ENCODE data around the gene LCLAT1.

The LCLAT1 gene

GRCh38 chr2:30688956-30689401 is 241.9 kb downstream of the LCLAT1 start:
- Histone ChIP-seq H3K27ac (ENCODE audit: insufficient read depth in 1 of 2, low read depth in 1 of 2, low read length in 2 of 2, poor library complexity in 1 of 2, severe bottlenecking in 2 of 2) (no peak overlapping the region), H3K9me3 (ENCODE audit: control extremely low read depth in 1 of 5, control insufficient read depth in 4 of 5, insufficient read depth in 2 of 5, low read depth in 1 of 5, low read length in 4 of 5) (no peaks in the 10 kb centered on the region), H3K4me3 (ENCODE audit: control insufficient read depth in 1 of 7, extremely low read depth in 1 of 7, insufficient read depth in 4 of 7, low read depth in 2 of 7, low read length in 6 of 7) (no peak overlapping the region), H3K36me3 (ENCODE audit: control insufficient read depth in 4 of 4, insufficient read depth in 4 of 4, low read length in 3 of 4) (no peaks in the 10 kb centered on the region), H3K27me3 (replicated peaks in 2 of 5; ENCODE audit: control insufficient read depth in 4 of 5, insufficient read depth in 5 of 5, low read length in 4 of 5) (no peaks in the 10 kb centered on the region), H3K4me1 (ENCODE audit: control extremely low read depth in 1 of 4, control insufficient read depth in 4 of 4, insufficient read depth in 4 of 4, low read length in 3 of 4) (no peaks in the 10 kb centered on the region)
- WGBS (ENCODE audit: insufficient coverage): 100% methylated on average over 4 of the region's 4 CpGs
- DNase-seq: no peak
- POLR2A ChIA-PET: no interaction called here
- CTCF ChIA-PET: interaction anchor here (0.6 to 1.8 kb wide), 3 partner anchors 21 to 600 kb away, joined by 3 to 4 read pairs (median 3); no protein-coding TSS in a partner anchor

DNA sequence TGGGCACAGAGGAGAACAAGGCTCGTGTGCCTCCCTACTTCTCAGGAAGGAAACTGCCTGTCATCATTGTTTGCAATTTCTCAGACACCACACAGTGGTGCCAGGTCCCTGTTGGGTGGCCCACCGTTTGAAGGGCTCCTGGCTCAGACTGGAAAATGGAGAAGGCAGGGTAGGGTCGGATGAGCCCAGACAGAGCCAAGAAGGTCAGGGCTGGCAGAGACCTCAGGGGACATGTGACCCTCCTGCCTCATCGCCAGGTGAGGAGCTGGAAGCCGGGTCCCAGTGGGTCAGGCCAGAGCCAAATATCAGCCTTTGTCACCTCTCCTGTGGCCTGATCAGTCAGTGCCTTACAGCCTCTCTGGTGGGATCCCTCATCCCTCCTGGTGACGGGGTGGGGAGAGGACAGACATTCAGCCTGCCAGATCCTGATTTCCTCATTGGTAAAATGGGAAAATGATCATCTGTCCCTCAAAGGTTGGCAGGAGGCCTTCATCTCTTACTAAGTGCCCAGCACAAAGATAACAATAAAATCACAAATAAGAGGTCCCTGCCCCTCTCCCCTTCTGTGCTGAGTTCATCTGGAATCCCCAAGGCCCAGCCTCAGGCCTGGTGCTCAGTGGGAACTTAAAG is 242.6 kb downstream of the LCLAT1 start:
- H3K9me3 ChIP-seq (ENCODE audit: control extremely low read depth in 1 of 5, control insufficient read depth in 4 of 5, insufficient read depth in 2 of 5, low read depth in 1 of 5, low read length in 4 of 5): no peaks in the 10 kb centered on the region
- no peaks in the 10 kb centered on the region for H3K27me3 ChIP-seq (replicated peaks in 2 of 5; ENCODE audit: control insufficient read depth in 4 of 5, insufficient read depth in 5 of 5, low read length in 4 of 5)
- WGBS (ENCODE audit: insufficient coverage): 64% methylated on average over 5 of the region's 6 CpGs
- DNase-seq: no peak
- no peaks in the 10 kb centered on the region for H3K4me1 ChIP-seq (ENCODE audit: control extremely low read depth in 1 of 4, control insufficient read depth in 4 of 4, insufficient read depth in 4 of 4, low read length in 3 of 4)
- no peak overlapping the region for H3K27ac ChIP-seq (ENCODE audit: insufficient read depth in 1 of 2, low read depth in 1 of 2, low read length in 2 of 2, poor library complexity in 1 of 2, severe bottlenecking in 2 of 2)
- no peaks in the 10 kb centered on the region for H3K36me3 ChIP-seq (ENCODE audit: control insufficient read depth in 4 of 4, insufficient read depth in 4 of 4, low read length in 3 of 4)
- H3K4me3 ChIP-seq (ENCODE audit: control insufficient read depth in 1 of 7, extremely low read depth in 1 of 7, insufficient read depth in 4 of 7, low read depth in 2 of 7, low read length in 6 of 7): no peak overlapping the region
- ChIA-PET CTCF (interaction anchor here (1.8 kb wide), 1 partner anchor 601 kb away, joined by 4 read pairs; no protein-coding TSS in a partner anchor), POLR2A (no interaction called here)

GRCh38 chr2:30690126-30690561 is 243.1 kb downstream of the LCLAT1 start:
- Histone ChIP-seq H3K4me1 (ENCODE audit: control extremely low read depth in 1 of 4, control insufficient read depth in 4 of 4, insufficient read depth in 4 of 4, low read length in 3 of 4) (no peaks in the 10 kb centered on the region), H3K9me3 (ENCODE audit: control extremely low read depth in 1 of 5, control insufficient read depth in 4 of 5, insufficient read depth in 2 of 5, low read depth in 1 of 5, low read length in 4 of 5) (no peaks in the 10 kb centered on the region), H3K36me3 (ENCODE audit: control insufficient read depth in 4 of 4, insufficient read depth in 4 of 4, low read length in 3 of 4) (no peaks in the 10 kb centered on the region), H3K27me3 (replicated peaks in 2 of 5; ENCODE audit: control insufficient read depth in 4 of 5, insufficient read depth in 5 of 5, low read length in 4 of 5) (no peaks in the 10 kb centered on the region), H3K27ac (ENCODE audit: insufficient read depth in 1 of 2, low read depth in 1 of 2, low read length in 2 of 2, poor library complexity in 1 of 2, severe bottlenecking in 2 of 2) (no peak overlapping the region), H3K4me3 (ENCODE audit: control insufficient read depth in 1 of 7, extremely low read depth in 1 of 7, insufficient read depth in 4 of 7, low read depth in 2 of 7, low read length in 6 of 7) (no peak overlapping the region)
- no peak for DNase-seq
- WGBS (ENCODE audit: insufficient coverage): 96% methylated on average over 4 of the region's 5 CpGs
- POLR2A ChIA-PET: no interaction called here
- CTCF ChIA-PET: no interaction called here

DNA sequence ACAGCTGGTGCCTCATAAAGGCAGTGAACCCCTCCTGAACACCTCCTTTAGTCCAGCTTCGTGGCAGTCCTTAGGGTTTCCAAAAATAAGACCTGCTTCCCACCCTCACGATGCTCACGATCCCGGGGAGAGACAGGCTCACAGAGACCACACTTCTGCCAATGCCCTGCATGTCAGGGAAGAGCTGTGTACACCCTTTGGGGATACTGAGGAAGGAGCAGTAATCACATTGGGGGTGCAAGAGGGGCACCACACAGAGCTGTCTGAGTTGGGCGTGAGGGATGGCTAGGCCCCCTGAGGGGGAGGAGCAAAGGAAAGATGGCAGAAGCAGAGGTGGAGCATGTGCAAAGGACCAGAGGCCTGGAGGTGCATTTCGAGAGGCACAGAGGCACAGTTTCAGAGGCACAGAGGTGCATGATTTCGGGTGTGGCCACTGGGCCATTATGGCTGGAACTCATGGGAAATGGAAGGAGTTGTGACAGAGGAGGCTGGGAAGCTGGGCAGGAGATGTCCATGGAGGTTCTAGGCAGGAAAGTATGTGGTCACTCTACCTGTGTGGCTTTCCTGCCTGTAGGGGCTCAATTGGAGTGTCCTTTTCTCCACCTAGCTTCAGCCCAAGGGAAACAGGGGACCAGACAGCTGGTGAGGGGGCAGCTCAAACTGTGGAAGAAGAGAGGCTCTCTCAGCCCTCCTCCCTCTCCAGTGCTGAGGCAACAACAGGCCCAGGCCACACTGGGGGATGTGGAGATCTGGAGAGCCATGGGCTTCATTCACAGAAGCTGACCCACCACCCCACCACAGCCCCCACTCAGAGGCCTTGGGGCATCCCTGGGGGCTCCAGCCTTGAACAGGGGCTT is 244.3 kb downstream of the LCLAT1 start:
- ChIA-PET POLR2A (interaction anchor here (0.5 to 0.6 kb wide), 2 partner anchors 9 to 594 kb away, joined by 3 to 4 read pairs; no protein-coding TSS in a partner anchor), CTCF (interaction anchor here (0.8 to 5.9 kb wide), 3 partner anchors 12 to 20 kb away, joined by 3 to 28 read pairs (median 5); no protein-coding TSS in a partner anchor)
- no peak overlapping the region for H3K27ac ChIP-seq (ENCODE audit: insufficient read depth in 1 of 2, low read depth in 1 of 2, low read length in 2 of 2, poor library complexity in 1 of 2, severe bottlenecking in 2 of 2)
- H3K4me1 ChIP-seq (ENCODE audit: control extremely low read depth in 1 of 4, control insufficient read depth in 4 of 4, insufficient read depth in 4 of 4, low read length in 3 of 4): no peaks in the 10 kb centered on the region
- WGBS (ENCODE audit: insufficient coverage): 95% methylated on average over 7 of the region's 7 CpGs
- H3K27me3 ChIP-seq (replicated peaks in 2 of 5; ENCODE audit: control insufficient read depth in 4 of 5, insufficient read depth in 5 of 5, low read length in 4 of 5): peaks cover 0 to 2% (median 0%) of the 10 kb centered on the region in 5 experiments
- no peak overlapping the region for H3K4me3 ChIP-seq (ENCODE audit: control insufficient read depth in 1 of 7, extremely low read depth in 1 of 7, insufficient read depth in 4 of 7, low read depth in 2 of 7, low read length in 6 of 7)
- no peaks in the 10 kb centered on the region for H3K9me3 ChIP-seq (ENCODE audit: control extremely low read depth in 1 of 5, control insufficient read depth in 4 of 5, insufficient read depth in 2 of 5, low read depth in 1 of 5, low read length in 4 of 5)
- no peaks in the 10 kb centered on the region for H3K36me3 ChIP-seq (ENCODE audit: control insufficient read depth in 4 of 4, insufficient read depth in 4 of 4, low read length in 3 of 4)
- DNase-seq: no peak

GRCh38 chr2:30691948-30692828 is 245.1 kb downstream of the LCLAT1 start:
- Histone ChIP-seq H3K4me3 (ENCODE audit: control insufficient read depth in 1 of 7, extremely low read depth in 1 of 7, insufficient read depth in 4 of 7, low read depth in 2 of 7, low read length in 6 of 7) (no peak overlapping the region), H3K27ac (ENCODE audit: insufficient read depth in 1 of 2, low read depth in 1 of 2, low read length in 2 of 2, poor library complexity in 1 of 2, severe bottlenecking in 2 of 2) (no peak overlapping the region), H3K27me3 (replicated peaks in 2 of 5; ENCODE audit: control insufficient read depth in 4 of 5, insufficient read depth in 5 of 5, low read length in 4 of 5) (peaks cover 0 to 2% (median 0%) of the 10 kb centered on the region in 5 experiments), H3K36me3 (ENCODE audit: control insufficient read depth in 4 of 4, insufficient read depth in 4 of 4, low read length in 3 of 4) (no peaks in the 10 kb centered on the region), H3K9me3 (ENCODE audit: control extremely low read depth in 1 of 5, control insufficient read depth in 4 of 5, insufficient read depth in 2 of 5, low read depth in 1 of 5, low read length in 4 of 5) (peaks cover 0 to under 1% (median 0%) of the 10 kb centered on the region in 5 experiments), H3K4me1 (ENCODE audit: control extremely low read depth in 1 of 4, control insufficient read depth in 4 of 4, insufficient read depth in 4 of 4, low read length in 3 of 4) (no peaks in the 10 kb centered on the region)
- CTCF ChIA-PET: interaction anchor here (0.8 to 5.9 kb wide), 5 partner anchors 11 to 528 kb away, joined by 3 to 28 read pairs (median 4); no protein-coding TSS in a partner anchor
- no peak for DNase-seq
- POLR2A ChIA-PET: interaction anchor here (0.5 to 0.6 kb wide), 2 partner anchors 10 to 595 kb away, joined by 3 to 4 read pairs; no protein-coding TSS in a partner anchor
- WGBS (ENCODE audit: insufficient coverage): 98% methylated on average over 13 of the region's 16 CpGs

DNA sequence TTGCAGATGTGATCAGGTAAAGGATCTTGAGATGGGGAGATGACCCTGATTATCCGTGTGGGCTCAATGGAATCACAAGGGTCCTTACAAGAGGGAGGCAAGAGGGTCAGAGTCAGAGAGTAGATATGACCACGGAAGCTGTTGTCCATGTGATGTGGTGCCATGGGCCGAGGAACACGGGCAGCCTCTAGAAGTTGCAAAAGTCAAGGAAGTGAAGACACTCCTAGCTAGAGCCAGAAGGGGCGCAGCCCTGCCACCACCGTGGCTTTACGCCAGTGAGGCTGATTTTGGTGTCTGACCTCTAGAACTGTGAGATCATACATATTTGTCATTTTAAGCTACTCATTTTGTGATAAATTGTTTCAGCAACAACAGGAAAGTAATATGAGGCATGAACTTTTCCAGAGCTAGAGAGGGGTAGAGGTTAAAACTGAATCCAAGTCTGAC is 245.8 kb downstream of the LCLAT1 start:
- WGBS (ENCODE audit: insufficient coverage): 98% methylated on average over 4 of the region's 7 CpGs
- DNase-seq: no peak

More for the DNA sequence above, 245.8 kb downstream of the LCLAT1 start:
- H3K27ac ChIP-seq (ENCODE audit: insufficient read depth in 1 of 2, low read depth in 1 of 2, low read length in 2 of 2, poor library complexity in 1 of 2, severe bottlenecking in 2 of 2): no peak overlapping the region
- H3K4me1 ChIP-seq (ENCODE audit: control extremely low read depth in 1 of 4, control insufficient read depth in 4 of 4, insufficient read depth in 4 of 4, low read length in 3 of 4): no peaks in the 10 kb centered on the region
- H3K4me3 ChIP-seq (ENCODE audit: control insufficient read depth in 1 of 7, extremely low read depth in 1 of 7, insufficient read depth in 4 of 7, low read depth in 2 of 7, low read length in 6 of 7): no peak overlapping the region
- H3K36me3 ChIP-seq (ENCODE audit: control insufficient read depth in 4 of 4, insufficient read depth in 4 of 4, low read length in 3 of 4): no peaks in the 10 kb centered on the region
- peaks cover 0 to 2% (median 0%) of the 10 kb centered on the region in 5 experiments for H3K9me3 ChIP-seq (ENCODE audit: control extremely low read depth in 1 of 5, control insufficient read depth in 4 of 5, insufficient read depth in 2 of 5, low read depth in 1 of 5, low read length in 4 of 5)
- CTCF ChIA-PET: interaction anchor here (0.7 to 5.9 kb wide), 5 partner anchors 9 to 638 kb away, joined by 3 to 28 read pairs (median 3); no protein-coding TSS in a partner anchor
- POLR2A ChIA-PET: interaction anchor here (0.6 kb wide), 1 partner anchor 472 kb away, joined by 3 read pairs; no protein-coding TSS in a partner anchor
- H3K27me3 ChIP-seq (replicated peaks in 2 of 5; ENCODE audit: control insufficient read depth in 4 of 5, insufficient read depth in 5 of 5, low read length in 4 of 5): peaks cover 0 to 2% (median 0%) of the 10 kb centered on the region in 5 experiments

Measured in common myeloid progenitor, CD34-positive (primary cell).